Large intestine (tissue), 1 donor: ENCODE measurements around the gene HSPBP1. TPM values are rescaled to one million over a fixed set of nuclear protein-coding genes. Genes with fewer than 3 reads are reported as not detected.

Experiments used
- polyA plus RNA-seq: library from polyadenylated mRNA; unstranded; fragments of 120-200 nt; gene quantifications from one replicate; pipeline ENCODE4 v1.2.1, GENCODE V29; 2013

HSPBP1 gene
- polyA plus RNA-seq, 1 donor = 29.4 TPM

Other genes with a start within 250 kb of the HSPBP1 start
- gene GP6, start 241.8 kb downstream of the HSPBP1 start, polyA plus RNA-seq = 0.13 TPM
- 19.9 TPM for gene RDH13, start 217.0 kb downstream of the HSPBP1 start, polyA plus RNA-seq
- gene EPS8L1, start 204.2 kb downstream of the HSPBP1 start, polyA plus RNA-seq = 20.9 TPM
- gene PPP1R12C, start 162.5 kb downstream of the HSPBP1 start, polyA plus RNA-seq = 94.4 TPM
- 10.2 TPM for gene TNNT1, start 130.9 kb downstream of the HSPBP1 start, polyA plus RNA-seq
- gene TNNI3, start 122.4 kb downstream of the HSPBP1 start, polyA plus RNA-seq = 0.88 TPM
- gene DNAAF3, start 113.5 kb downstream of the HSPBP1 start, polyA plus RNA-seq = 0.99 TPM
- gene SYT5, start 99.8 kb downstream of the HSPBP1 start, polyA plus RNA-seq = 9.1 TPM
- gene PTPRH, start 70.6 kb downstream of the HSPBP1 start, polyA plus RNA-seq = 28.1 TPM
- gene TMEM86B, start 51.3 kb downstream of the HSPBP1 start, polyA plus RNA-seq = 69.0 TPM
- 65.1 TPM for gene PPP6R1, start 21.1 kb downstream of the HSPBP1 start, polyA plus RNA-seq
- 9.7 TPM for gene BRSK1, start 3.9 kb upstream of the HSPBP1 start, polyA plus RNA-seq
- gene TMEM150B, start 45.2 kb upstream of the HSPBP1 start, polyA plus RNA-seq = 71.4 TPM
- gene KMT5C, start 59.8 kb upstream of the HSPBP1 start, polyA plus RNA-seq = 21.5 TPM
- gene COX6B2, start 74.6 kb upstream of the HSPBP1 start, polyA plus RNA-seq = 1.3 TPM
- 0.03 TPM for gene GARIN5B, start 83.2 kb upstream of the HSPBP1 start, polyA plus RNA-seq
- 0.66 TPM for gene IL11, start 90.4 kb upstream of the HSPBP1 start, polyA plus RNA-seq
- gene TMEM190, start 96.7 kb upstream of the HSPBP1 start, polyA plus RNA-seq = 0.93 TPM
- gene TMEM238, start 104.2 kb upstream of the HSPBP1 start, polyA plus RNA-seq = 8.7 TPM
- 2,127 TPM for gene RPL28, start 105.8 kb upstream of the HSPBP1 start, polyA plus RNA-seq
- 29.9 TPM for gene UBE2S, start 127.7 kb upstream of the HSPBP1 start, polyA plus RNA-seq
- 1.1 TPM for gene SHISA7, start 163.2 kb upstream of the HSPBP1 start, polyA plus RNA-seq
- gene ISOC2, start 181.5 kb upstream of the HSPBP1 start, polyA plus RNA-seq = 30.4 TPM
- gene C19orf85, start 184.6 kb upstream of the HSPBP1 start, polyA plus RNA-seq = not detected
- gene ZNF628, start 196.5 kb upstream of the HSPBP1 start, polyA plus RNA-seq = 5.6 TPM
- 14.0 TPM for gene NAT14, start 205.1 kb upstream of the HSPBP1 start, polyA plus RNA-seq
- 4.0 TPM for gene SSC5D, start 208.3 kb upstream of the HSPBP1 start, polyA plus RNA-seq